ENCODE measurements around the gene NHLRC4.

GRCh38 chr16:589658-590187 is 22.9 kb downstream of the NHLRC4 start, which contains the start of gene RAB40C:
- TF ChIP-seq CTCF (conservative IDR thresholded peaks at IDR 0.05; ENCODE audit: low read depth, low read length): no peak
- TF ChIP-seq EZH2phosphoT487 (IDR thresholded peaks at IDR 0.05; ENCODE audit: borderline replicate concordance, low read length): no peak

Data from PC-3 (cell line).